ENCODE measurements around the gene LNX1. TPM values are rescaled to one million over a fixed set of nuclear protein-coding genes. Genes with fewer than 3 reads are reported as not detected.

LNX1 gene
- total RNA-seq, 1 experiment from 2014 or later: 3.3 TPM

GRCh38 chr4:53593765-53594164, 2.5 kb upstream of the LNX1 start:
- ChIA-PET RAD21 (ENCODE audit: low non-redundant PET in 1 of 2, low total read pairs in 2 of 2, uncharacterized antibody in 2 of 2, unreplicated experiment in 2 of 2) (no interaction called here), CTCF (interaction anchor here (1.8 kb wide), 1 partner anchor 8 kb away, joined by 6 read pairs; no protein-coding TSS in a partner anchor), POLR2A (interaction anchor here (1.3 to 1.4 kb wide), 2 partner anchors 8 to 87 kb away, joined by 3 read pairs; no protein-coding TSS in a partner anchor)
- Histone ChIP-seq H4K20me1 (ENCODE audit: insufficient read depth) (no peaks in the 10 kb centered on the region), H3K36me3 (ENCODE audit: control insufficient read depth in 1 of 2, insufficient read depth in 2 of 2, low read length in 2 of 2) (no peaks in the 10 kb centered on the region), H3K27me3 (ENCODE audit: insufficient read depth, low read length) (no peaks in the 10 kb centered on the region), H3K9me2 (ENCODE audit: insufficient read depth) (no peaks in the 10 kb centered on the region), H3K79me2 (ENCODE audit: insufficient read depth, low read length) (no peaks in the 10 kb centered on the region), H3K9ac (ENCODE audit: low read length) (no peak overlapping the region), H3K4me1 (ENCODE audit: control insufficient read depth in 1 of 2, insufficient read depth in 2 of 2, low read length in 2 of 2) (peaks cover 18 to 30% of the 10 kb centered on the region in 2 experiments), H3K4me3 (replicated peaks in 1 of 2; ENCODE audit: low read depth in 1 of 2, low read length in 2 of 2) (no peak overlapping the region), H2AFZ (ENCODE audit: low read depth, low read length, poor library complexity, severe bottlenecking) (peak overlapping the region; percentile 91), H3K27ac (ENCODE audit: low read depth, low read length) (no peak overlapping the region), H3K4me2 (ENCODE audit: low read length) (peak overlapping the region; percentile 88; the same call in 1 of the 2 replicates), H3K9me3 (ENCODE audit: control insufficient read depth in 1 of 2, insufficient read depth in 1 of 2, low read depth in 1 of 2, low read length in 2 of 2) (no peaks in the 10 kb centered on the region)
- no TSS peak for BruUV-seq (replicated peaks)
- DNase-seq (ENCODE audit: low read depth, low spot score): no peak
- intact Hi-C loops (cut with micrococcal nuclease): loop anchor here (5.0 kb wide), 2 partner anchors 101 to 396 kb away; no protein-coding TSS in a partner anchor
- no peak for ATAC-seq
- no peak for TF ChIP-seq CTCF (IDR thresholded peaks at IDR 0.05 in 2 of 3, conservative IDR thresholded peaks at IDR 0.05 in 1 of 3; ENCODE audit: borderline replicate concordance in 1 of 3, insufficient read depth in 1 of 3, low read depth in 2 of 3, low read length in 2 of 3)
- TF ChIP-seq MAX (IDR thresholded peaks at IDR 0.05): no peak
- TF ChIP-seq FOSL1 (IDR thresholded peaks at IDR 0.05; ENCODE audit: low read depth): no peak
- TF ChIP-seq CEBPB (IDR thresholded peaks at IDR 0.05; ENCODE audit: low read depth): no peak
- TF ChIP-seq POLR2AphosphoS5 (IDR thresholded peaks at IDR 0.05; ENCODE audit: low read depth, low read length): no peak
- no peak for TF ChIP-seq ZNF274 (IDR thresholded peaks at IDR 0.05; ENCODE audit: low read depth, low read length)
- TF ChIP-seq SIN3A (IDR thresholded peaks at IDR 0.05; ENCODE audit: low read depth): no peak

All from HCT116 (cell line).